ENCODE data around the gene PPP1R13B.

The PPP1R13B gene

GRCh38 chr14:103832046-103832445 is 15.3 kb downstream of the PPP1R13B start (continued):
- peak; percentile 86 for TF ChIP-seq SP7 (tag by site-specific recombination; IDR thresholded peaks at IDR 0.05)
- TF ChIP-seq ZNF426 (tag by site-specific recombination; IDR thresholded peaks at IDR 0.05) = no peak
- TF ChIP-seq ZNF704 (tag by site-specific recombination; IDR thresholded peaks at IDR 0.05) = no peak
- TF ChIP-seq ZEB2 (tag by site-specific recombination; IDR thresholded peaks at IDR 0.05) = 0 out of 2 replicates have a peak, but pooled peaks have one; percentile 15
- TF ChIP-seq ZSCAN18 (tag by site-specific recombination; IDR thresholded peaks at IDR 0.05) = no peak
- TF ChIP-seq ZNF677 (tag by site-specific recombination; IDR thresholded peaks at IDR 0.05) = no peak
- no peak for TF ChIP-seq SALL2 (tag by site-specific recombination; IDR thresholded peaks at IDR 0.05; ENCODE audit: borderline replicate concordance)
- TF ChIP-seq ZNF843 (tag by site-specific recombination; IDR thresholded peaks at IDR 0.05) = no peak
- TF ChIP-seq ZBTB44 (tag by site-specific recombination; IDR thresholded peaks at IDR 0.05) = no peak
- no peak for TF ChIP-seq ZBTB21 (tag by site-specific recombination; IDR thresholded peaks at IDR 0.05)
- TF ChIP-seq ZBTB7A (tag by site-specific recombination; IDR thresholded peaks at IDR 0.05; ENCODE audit: low read depth) = no peak
- no peak for TF ChIP-seq ZNF707 (tag by site-specific recombination; IDR thresholded peaks at IDR 0.05)
- TF ChIP-seq ZNF629 (tag by site-specific recombination; IDR thresholded peaks at IDR 0.05) = no peak
- TF ChIP-seq ZNF610 (tag by site-specific recombination; IDR thresholded peaks at IDR 0.05; ENCODE audit: borderline replicate concordance) = no peak
- TF ChIP-seq ZNF701 (tag by site-specific recombination; IDR thresholded peaks at IDR 0.05) = no peak
- no peak for TF ChIP-seq ZNF768 (tag by site-specific recombination; IDR thresholded peaks at IDR 0.05)
- no peak for TF ChIP-seq ZNF549 (tag by site-specific recombination; IDR thresholded peaks at IDR 0.05)
- TF ChIP-seq ZNF362 (tag by site-specific recombination; IDR thresholded peaks at IDR 0.05) = peak; percentile 41; the same call in 1 of the 2 replicates
- TF ChIP-seq ZNF157 (tag by site-specific recombination; IDR thresholded peaks at IDR 0.05) = no peak
- no peak for TF ChIP-seq ZNF266 (tag by site-specific recombination; IDR thresholded peaks at IDR 0.05; ENCODE audit: low read depth)
- TF ChIP-seq WT1 (tag by site-specific recombination; IDR thresholded peaks at IDR 0.05) = no peak
- no peak for TF ChIP-seq ZNF76 (tag by site-specific recombination; IDR thresholded peaks at IDR 0.05; ENCODE audit: borderline replicate concordance, low read depth)

GRCh38 chr14:103830511-103831270 is 16.7 kb downstream of the PPP1R13B start:
- Histone ChIP-seq H3K4me1 (ENCODE audit: control insufficient read depth, insufficient read depth, low read length) (peaks cover 5% of the 10 kb centered on the region; the same call in 1 of the 2 replicates), H3K4me3 (ENCODE audit: low read depth, low read length) (no peak overlapping the region), H3K9me3 (ENCODE audit: control insufficient read depth, insufficient read depth, low read depth, low read length) (no peaks in the 10 kb centered on the region), H3K36me3 (ENCODE audit: control insufficient read depth in 2 of 2, insufficient read depth in 1 of 2, low read length in 2 of 2) (no peaks in the 10 kb centered on the region; a peak in 1 of 3 replicates), H3K27ac (ENCODE audit: extremely low read depth, low read depth, low read length) (no peak overlapping the region)
- CTCF ChIA-PET = no interaction called here
- POLR2A ChIA-PET = no interaction called here
- TF ChIP-seq ZNF596 (tag by site-specific recombination; IDR thresholded peaks at IDR 0.05) = no peak
- TF ChIP-seq PRDM6 (tag by site-specific recombination; IDR thresholded peaks at IDR 0.05) = 0 out of 2 replicates have a peak, but pooled peaks have one; percentile 20

All from HEK293 (cell line).